NB4 (cell line): ENCODE data around the gene MGMT.

Experiments
- CTCF ChIP-seq: IDR thresholded peaks from one replicate; pipeline ENCODE4 v1.5.1; 2012; ENCODE audit warnings: low read depth, low read length
- MYC ChIP-seq: IDR thresholded peaks from 2 replicates; pipeline ENCODE4 v1.6.1; 2011; ENCODE audit warnings: low read depth, low read length
- POLR2A ChIP-seq: IDR thresholded peaks from 2 replicates; pipeline ENCODE4 v1.6.1; 2011; ENCODE audit warnings: mild to moderate bottlenecking; ENCODE audit not compliant: insufficient read length; ENCODE audit errors: extremely low read depth

- TF ChIP-seq MYC, result no peak
- TF ChIP-seq CTCF, result no peak
- TF ChIP-seq POLR2A, result no peak
These were observed 174.9 kb downstream of the MGMT start for GRCh38 chr10:129641982-129642381.
